Putamen (tissue), 1 donor: ENCODE measurements around the gene SLC12A3.
"Not testable (repeated sequence)": the region's sequence is repeated elsewhere in the genome, so short reads cannot be mapped to it uniquely, and the experiment has no call there.

ENCODE experiments used
- DNase-seq: peaks from one replicate; pipeline ENCODE4 v3.0.0-alpha.2; 2016; ENCODE audit warnings: low spot score

Gene SLC12A3

DNA sequence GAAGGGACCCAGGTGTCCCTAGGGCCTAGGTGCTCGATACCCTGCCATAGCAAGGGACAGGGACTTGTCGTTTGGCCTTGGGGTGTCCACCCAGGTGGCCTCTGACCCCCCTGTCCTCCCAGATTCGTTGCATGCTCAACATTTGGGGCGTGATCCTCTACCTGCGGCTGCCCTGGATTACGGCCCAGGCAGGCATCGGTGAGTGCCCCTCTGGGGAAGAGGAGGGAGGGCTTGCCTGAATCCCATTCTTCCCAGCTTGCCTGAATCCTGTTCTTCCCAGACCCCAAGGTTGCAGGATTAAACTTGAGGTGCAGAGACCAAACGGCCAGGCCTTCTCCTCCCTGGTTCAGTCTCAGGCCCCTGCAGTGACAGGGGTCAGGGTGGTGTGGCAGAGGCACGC is 3.2 kb downstream of the SLC12A3 start:
- DNase-seq, result no peak

GRCh38 chr16:56868766-56869165 is 3.8 kb downstream of the SLC12A3 start:
- DNase-seq, result not testable (repeated sequence)

DNA sequence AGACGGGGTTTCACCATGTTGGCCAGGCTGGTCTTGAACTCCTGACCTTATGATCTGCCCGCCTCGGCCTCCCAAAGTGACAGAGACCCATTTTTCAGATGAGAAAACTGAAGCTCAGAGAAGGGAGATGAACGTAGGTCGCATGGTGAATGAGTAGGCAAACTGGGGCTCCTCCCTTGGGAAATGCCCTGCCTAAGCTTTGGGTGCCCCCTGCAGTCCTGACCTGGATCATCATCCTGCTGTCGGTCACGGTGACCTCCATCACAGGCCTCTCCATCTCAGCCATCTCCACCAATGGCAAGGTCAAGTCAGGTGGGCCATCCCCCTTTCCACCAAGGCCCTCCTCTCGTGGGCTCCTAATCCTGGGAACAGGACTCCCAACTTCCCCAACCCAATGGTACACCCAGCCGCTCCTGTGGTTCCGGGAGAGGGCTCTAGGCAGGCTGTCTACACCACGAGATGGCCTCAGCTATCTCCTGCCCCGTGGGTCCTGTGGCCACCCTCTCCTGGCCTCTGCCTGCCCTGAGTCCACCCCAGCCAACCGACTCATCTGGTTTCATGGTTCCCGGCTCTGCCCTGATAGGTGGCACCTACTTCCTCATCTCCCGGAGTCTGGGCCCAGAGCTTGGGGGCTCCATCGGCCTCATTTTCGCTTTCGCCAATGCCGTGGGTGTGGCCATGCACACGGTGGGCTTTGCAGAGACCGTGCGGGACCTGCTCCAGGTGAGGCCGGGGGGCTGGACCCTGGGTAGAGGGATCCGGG is 4.7 kb downstream of the SLC12A3 start:
- no peak for DNase-seq

GRCh38 chr16:56870276-56870888 is 5.4 kb downstream of the SLC12A3 start:
- DNase-seq, result no peak

- DNase-seq, result no peak
Measured at GRCh38 chr16:56871172-56871593, 6.2 kb downstream of the SLC12A3 start.

DNA sequence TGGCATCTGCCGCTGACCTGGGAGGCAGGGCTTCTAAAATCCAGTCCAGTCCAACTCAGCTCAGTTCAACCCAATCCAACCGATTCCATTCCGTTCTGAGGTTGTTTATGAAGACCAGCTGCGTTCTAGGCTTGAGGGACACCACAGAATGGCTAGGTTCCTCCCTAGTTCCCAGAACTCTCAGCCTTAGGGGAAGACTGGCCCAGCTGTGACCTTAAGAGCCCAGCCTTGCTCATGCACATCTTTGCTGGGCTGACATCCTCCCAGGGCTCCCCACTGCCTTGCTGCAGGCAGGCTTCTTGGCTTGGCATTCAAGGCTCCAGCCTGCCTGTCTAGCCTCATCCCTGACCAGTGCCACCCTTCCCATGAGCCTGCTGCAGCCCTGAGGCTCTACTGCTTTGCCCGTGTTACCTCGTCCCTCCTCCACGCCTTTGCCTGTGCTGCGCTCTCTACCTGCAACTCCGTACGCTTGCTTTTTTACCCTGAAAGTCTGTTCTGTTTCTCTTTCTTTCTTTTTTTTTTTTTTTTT is 7.9 kb downstream of the SLC12A3 start:
- no peak for DNase-seq

- DNase-seq, result no peak
Measured at GRCh38 chr16:56874800-56875199, 9.8 kb downstream of the SLC12A3 start.

DNA sequence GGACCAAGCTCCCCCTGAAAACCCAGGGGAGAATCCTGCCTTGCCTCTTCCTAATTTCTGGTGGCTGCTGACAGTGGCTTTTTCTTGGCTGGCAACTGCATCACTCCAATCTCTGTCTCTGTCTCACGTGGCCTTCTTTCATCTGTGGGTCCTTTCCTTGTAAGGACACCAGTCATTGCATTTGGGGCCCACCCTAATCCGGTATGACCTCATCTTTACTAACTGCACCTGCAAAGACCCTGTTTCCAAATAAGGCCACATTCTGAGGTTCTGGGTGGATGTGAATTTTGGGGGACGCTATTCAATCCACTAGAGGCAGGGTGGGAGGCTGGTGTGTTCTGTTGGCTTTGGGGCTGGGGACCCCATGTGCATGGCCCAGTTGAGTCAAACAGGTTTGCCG is 11.0 kb downstream of the SLC12A3 start:
- DNase-seq, result no peak

DNA sequence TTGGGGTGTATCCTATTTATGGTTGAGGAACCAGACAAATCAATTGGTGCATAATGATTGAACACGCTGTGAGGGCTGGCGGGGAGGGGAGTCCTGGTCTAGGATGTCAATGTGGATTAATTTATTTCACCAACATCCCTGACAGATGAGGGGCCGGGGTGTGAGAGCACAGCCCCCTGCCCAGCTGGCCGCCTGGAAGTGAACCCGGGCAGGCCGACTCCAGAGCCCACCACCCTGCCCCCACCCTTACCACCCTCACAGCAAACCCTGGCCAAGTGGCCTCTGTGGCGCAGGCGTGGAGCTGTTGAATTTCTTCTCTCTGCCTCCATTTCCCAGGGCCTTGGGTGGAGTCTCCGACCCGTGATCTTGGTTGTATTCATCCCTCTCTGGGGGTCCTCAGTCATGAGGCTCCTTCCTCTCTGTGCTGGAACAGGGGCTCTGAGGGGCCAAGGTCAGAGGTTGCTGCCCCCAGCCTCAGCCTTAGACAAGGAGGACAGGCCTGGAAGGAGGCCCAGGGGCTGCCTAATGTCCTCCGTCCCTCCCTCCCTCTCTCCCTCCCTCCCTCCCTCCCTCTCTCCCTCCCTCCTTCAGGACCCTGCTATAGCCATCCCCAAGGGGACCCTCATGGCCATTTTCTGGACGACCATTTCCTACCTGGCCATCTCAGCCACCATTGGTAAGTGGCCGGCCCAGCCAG is 12.6 kb downstream of the SLC12A3 start:
- DNase-seq, result no peak

DNA sequence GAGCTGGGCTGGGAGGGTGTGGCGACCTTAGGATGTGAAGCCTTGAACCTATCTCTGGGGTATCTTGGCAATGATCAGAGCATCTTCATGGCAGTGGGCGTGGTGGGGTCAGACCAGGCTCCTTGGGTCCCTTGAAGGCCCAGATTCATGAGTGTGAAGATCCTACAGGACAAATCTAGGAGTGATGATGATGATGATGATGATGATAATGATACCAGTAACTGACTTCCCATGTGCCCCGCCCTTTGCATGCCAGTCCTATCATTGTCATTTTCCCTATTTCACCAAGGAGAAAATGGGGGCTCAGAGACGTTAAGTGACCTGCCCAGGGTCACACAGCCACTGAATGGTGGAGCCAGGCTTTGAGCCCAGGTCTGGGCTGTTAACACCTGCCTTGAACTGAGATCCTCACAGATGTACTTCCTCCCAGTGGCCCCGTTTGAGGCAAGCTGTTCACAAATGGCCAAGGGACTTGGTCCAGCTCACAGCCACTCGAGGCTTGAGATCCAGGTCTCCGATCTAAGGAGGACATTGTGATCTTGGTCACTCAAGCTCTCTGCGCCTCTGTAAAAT is 13.4 kb downstream of the SLC12A3 start:
- no peak for DNase-seq

DNA sequence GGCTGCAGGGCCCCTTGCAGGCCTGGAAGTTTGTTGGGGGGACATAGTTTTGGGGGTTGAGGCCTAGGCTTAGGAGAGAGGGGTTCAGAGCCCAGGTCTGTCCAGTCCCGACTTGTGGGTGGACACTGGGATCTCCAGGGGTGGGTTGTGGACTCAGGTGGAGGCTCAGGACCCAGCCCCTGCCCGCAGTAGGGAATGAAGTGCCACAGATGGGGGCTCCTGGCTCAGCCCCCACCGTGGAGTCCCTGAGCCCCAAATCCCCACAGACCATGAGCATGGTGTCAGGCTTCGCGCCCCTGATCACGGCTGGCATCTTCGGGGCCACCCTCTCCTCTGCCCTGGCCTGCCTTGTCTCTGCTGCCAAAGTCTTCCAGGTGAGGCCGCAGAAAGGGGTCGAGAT is 14.3 kb downstream of the SLC12A3 start:
- no peak for DNase-seq

DNA sequence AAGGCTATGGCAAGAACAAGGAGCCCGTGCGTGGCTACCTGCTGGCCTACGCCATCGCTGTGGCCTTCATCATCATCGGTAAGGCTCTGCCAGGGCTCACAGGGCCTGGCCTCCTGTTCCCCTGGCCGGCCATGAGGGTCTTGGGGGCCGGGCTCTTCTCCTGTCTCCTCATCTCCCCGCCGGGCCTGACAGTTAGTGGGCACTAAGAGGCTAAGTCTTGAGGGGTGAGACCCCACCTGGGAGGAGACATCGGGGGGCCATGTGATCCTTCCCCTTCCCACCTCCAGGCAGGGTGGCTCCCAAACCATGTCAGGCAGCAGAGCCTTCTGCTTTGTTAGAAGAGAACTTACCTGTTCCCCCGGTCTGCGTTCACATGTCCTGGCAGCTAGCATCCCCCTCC is 15.2 kb downstream of the SLC12A3 start:
- no peak for DNase-seq

DNA sequence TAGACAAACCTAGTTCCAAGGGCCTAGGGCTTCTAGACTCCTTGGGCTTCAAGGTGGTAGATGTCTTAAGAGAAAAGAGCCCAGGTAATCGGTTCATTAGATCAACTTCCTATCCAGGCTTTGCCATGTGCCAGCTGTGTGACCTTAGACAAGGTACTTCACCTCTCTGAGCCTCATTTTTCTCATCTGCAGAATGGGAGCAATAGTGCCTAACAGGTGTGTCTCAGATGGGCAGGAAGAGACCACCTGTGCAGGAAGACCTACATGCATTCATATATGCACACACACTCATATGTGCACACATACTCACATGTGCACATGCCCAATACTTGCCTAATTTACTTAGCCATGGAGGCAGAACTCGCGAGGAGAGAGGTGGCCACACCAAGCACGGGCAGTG is 15.7 kb downstream of the SLC12A3 start:
- no peak for DNase-seq

GRCh38 chr16:56882077-56882800 is 17.2 kb downstream of the SLC12A3 start:
- no peak for DNase-seq

DNA sequence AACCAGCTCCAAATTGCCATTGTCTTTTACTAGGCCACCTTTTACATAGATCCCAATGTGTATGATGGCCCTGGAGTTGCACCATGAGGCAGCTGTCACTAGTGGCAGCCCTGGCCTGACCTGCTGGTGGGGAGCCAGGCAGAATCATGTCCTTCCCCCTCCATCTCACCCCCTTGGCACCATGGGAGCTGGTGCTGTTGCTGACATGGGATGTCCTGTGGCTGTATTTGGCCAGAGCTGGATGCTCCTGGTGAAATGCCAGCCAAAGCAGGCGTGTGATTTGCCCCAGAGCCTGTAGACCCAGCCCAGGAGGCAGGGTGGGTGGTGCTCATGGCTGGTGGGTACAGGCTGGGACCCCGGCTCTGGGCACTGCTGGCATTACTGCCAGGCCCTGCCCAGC is 18.6 kb downstream of the SLC12A3 start:
- no peak for DNase-seq

- DNase-seq, result no peak
Measured at GRCh38 chr16:56884026-56884582, 19.1 kb downstream of the SLC12A3 start.

DNA sequence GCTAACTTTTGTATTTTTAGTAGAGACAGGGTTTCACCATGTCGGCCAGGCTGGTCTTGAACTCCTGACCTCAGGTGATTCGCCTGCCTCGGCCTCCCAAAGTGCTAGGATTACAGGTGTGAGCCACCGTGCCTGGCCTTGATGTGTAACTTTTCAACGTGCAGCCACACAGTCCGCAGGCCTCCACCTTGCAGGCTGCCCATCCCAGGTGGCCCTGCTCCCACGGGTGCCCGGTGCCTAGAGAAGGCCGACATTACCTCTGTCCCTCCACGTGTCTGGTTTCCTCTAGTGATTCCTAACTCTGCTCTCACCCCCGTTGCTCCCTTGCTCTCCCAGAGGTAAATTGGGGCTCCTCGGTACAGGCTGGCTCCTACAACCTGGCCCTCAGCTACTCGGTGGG is 19.9 kb downstream of the SLC12A3 start:
- not testable (repeated sequence) for DNase-seq

DNA sequence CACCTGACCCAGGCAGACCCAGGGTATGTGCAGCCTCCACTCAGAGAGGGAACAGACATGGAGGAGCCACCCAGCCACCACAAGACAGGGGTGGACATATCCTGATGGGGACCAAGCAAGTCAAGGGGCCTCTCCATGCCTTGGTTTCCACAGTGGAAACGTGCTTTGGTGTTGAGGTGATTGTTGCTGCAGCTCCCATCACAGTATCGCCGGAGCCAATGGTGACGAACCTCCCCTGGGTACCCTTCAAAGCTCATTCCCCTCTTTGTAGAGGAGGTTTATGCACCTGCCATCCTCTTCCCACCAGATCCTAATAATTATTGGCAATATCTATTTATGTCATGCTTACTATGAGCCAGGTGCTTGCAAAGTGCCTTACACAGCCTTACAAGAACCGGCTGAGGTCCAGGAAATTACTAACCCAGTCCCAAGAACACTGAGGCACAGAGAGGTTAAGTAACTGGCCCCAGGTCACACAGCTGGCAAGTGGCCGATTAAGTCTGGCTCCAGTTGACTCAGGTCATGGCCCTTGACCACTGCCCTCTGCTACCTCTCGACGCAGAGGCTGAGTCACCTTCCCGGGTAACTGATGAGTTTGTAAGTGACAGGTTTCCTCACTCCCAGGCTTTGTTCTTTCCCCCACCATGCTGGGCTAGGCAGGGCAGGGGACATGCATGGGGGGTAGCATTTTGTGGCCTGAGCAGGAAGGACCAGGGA is 20.6 kb downstream of the SLC12A3 start:
- DNase-seq, result no peak

DNA sequence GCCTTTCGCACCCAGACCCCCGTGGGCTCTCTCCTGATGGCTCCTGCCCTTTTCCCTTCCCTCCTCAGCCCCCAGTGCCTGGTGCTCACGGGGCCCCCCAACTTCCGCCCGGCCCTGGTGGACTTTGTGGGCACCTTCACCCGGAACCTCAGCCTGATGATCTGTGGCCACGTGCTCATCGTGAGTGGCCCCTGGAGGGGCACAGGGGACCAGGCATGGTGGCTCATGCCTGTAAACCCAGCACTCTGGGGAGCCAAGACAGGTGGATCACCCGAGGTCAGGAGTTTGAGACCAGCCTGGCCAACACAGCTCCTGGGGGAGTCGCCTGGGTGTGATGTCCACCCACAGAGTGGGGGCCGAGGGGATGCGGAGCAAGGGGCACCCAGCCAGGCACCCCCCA is 21.3 kb downstream of the SLC12A3 start:
- DNase-seq, result no peak

GRCh38 chr16:56886826-56887225 is 21.8 kb downstream of the SLC12A3 start:
- DNase-seq, result no peak

DNA sequence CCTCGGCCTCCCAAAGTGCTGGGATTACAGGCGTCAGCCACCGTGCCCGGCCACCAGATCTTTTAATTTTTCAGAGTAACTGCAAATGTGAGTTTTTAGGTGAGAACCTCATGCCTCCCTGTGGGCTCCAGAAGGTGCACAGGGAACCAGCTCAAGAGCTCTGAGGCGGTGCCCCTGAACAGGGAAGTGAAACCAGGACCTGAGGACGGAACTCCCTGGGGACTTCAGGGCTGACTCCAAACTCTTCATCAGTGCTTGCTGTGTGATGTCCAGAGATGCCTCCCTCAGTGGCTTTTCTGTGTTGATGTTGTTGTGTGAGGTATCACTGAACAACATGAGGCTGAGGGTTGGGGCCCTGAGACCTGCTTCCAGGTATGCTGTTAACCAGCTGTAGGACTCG is 23.8 kb downstream of the SLC12A3 start:
- no peak for DNase-seq
